ENCODE measurements around the gene TMEM184A.

The TMEM184A gene

GRCh38 chr7:1555046-1555812 is 776 bp downstream of the TMEM184A start:
- H3K36me3 ChIP-seq (ENCODE audit: insufficient read depth, low read depth, low read length), result no peaks in the 10 kb centered on the region
- no peaks in the 10 kb centered on the region for H3K9me3 ChIP-seq (ENCODE audit: insufficient read depth, low read depth, low read length)
- no peaks in the 10 kb centered on the region for H3K27me3 ChIP-seq (ENCODE audit: insufficient read depth, low read length)
- no peak overlapping the region for H3K9ac ChIP-seq (ENCODE audit: low read depth, low read length)
- no peak overlapping the region for H3K4me3 ChIP-seq (ENCODE audit: low read length)
- 0 out of 2 replicates have a peak, but pooled peaks cover 5% of the 10 kb centered on the region for H3K4me1 ChIP-seq (ENCODE audit: insufficient read depth, low read length)
- no peak overlapping the region for H3K27ac ChIP-seq (ENCODE audit: low read length)

DNA sequence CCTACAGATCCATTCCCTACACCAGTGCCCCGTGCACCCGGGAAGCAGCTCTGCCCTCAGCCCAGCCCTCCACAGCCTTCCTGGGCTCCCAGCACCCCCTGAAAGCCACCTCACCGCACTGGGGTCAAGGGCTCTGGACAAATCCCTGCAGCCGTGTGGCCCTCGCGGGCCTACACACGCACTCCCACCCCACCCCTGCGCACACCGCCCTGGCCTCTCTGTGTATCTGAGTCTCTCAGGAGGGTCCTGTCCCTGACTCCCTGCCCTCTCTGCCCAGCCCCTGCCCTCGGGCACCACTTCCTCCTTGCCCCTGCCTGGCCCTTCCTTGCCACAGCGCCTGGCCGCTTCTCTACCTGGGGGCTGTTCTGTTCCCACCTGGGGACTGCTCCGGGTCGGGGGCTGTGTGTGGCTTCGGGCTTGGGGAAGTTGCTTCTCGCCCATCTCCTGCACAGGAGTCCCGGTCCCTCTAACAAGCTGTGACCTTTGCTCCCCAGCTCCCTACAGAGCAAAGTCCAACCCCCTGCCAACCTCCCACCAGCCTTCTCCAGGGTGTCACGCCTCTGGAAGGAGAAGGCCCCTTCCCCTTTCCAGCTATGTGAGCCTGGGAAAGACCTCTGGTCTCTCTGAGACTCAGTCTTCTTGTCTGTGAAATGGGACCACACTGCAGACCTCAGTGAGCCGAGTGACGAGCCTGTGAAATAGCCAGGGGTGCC is 1.5 kb downstream of the TMEM184A start:
- 0 out of 2 replicates have a peak, but pooled peaks cover 5% of the 10 kb centered on the region for H3K4me1 ChIP-seq (ENCODE audit: insufficient read depth, low read length)
- H3K27ac ChIP-seq (ENCODE audit: low read length), result no peak overlapping the region
- H3K4me3 ChIP-seq (ENCODE audit: low read length), result no peak overlapping the region
- H3K27me3 ChIP-seq (ENCODE audit: insufficient read depth, low read length), result no peaks in the 10 kb centered on the region
- no peaks in the 10 kb centered on the region for H3K9me3 ChIP-seq (ENCODE audit: insufficient read depth, low read depth, low read length)
- H3K36me3 ChIP-seq (ENCODE audit: insufficient read depth, low read depth, low read length), result no peaks in the 10 kb centered on the region
- H3K9ac ChIP-seq (ENCODE audit: low read depth, low read length), result no peak overlapping the region

DNA sequence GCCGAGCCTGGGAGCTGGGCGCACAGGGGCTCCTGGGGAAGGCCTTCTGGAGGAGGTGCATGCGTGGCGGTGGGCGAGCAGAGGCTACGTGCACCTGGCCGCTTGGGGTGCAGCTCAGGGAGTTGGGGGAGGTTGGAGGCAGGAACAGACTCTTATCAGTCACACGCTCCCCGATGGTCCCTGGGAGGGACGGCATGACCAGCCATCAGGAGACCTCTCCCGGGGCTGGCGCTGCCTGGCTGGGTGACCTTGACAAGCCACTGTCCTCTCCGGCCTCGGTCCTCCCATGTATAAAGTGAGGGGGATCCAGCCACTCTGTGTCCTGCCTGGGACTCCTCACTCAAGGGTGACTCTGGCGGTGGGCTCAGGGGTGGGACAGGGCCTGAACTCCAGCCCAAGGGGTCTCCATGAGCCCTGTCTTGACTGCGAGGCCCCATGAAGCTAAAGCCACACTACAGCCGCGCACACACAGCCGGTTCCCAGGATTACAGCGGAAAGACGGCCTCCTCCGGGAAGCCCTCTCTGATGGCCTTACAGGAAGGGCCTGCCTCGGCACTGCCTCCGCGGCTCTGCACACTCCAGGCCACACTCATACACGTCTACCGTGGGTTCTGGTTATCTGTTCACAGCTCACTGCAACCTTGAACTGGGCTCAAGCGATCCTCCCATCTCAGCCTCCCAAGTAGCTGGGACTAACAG is 2.3 kb downstream of the TMEM184A start:
- Histone ChIP-seq H3K36me3 (ENCODE audit: insufficient read depth, low read depth, low read length) (no peaks in the 10 kb centered on the region), H3K4me1 (ENCODE audit: insufficient read depth, low read length) (0 out of 2 replicates have a peak, but pooled peaks cover 5% of the 10 kb centered on the region), H3K4me3 (ENCODE audit: low read length) (no peak overlapping the region), H3K27me3 (ENCODE audit: insufficient read depth, low read length) (no peaks in the 10 kb centered on the region), H3K27ac (ENCODE audit: low read length) (no peak overlapping the region), H3K9ac (ENCODE audit: low read depth, low read length) (no peak overlapping the region), H3K9me3 (ENCODE audit: insufficient read depth, low read depth, low read length) (no peaks in the 10 kb centered on the region)

GRCh38 chr7:1552200-1552599 is 3.8 kb downstream of the TMEM184A start:
- no peaks in the 10 kb centered on the region for H3K36me3 ChIP-seq (ENCODE audit: insufficient read depth, low read depth, low read length)
- no peak overlapping the region for H3K27ac ChIP-seq (ENCODE audit: low read length)

DNA sequence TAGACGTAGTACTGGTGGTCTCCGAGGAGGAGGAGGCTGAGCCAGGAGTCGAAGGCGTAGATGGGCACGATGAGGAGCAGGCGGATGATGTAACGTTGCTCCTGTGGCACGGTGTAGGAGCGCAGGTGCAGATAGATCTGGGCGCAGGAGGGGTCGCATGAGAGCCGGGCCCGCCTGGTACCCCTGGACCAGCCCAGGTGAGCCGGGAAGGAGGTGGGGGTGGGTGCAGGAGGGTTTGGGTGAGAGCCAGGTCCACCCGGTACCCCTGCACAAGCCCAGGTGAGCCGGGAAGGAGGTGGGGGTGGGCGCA is 5.2 kb downstream of the TMEM184A start:
- Histone ChIP-seq H3K27ac (ENCODE audit: low read length) (no peak overlapping the region), H3K4me1 (ENCODE audit: insufficient read depth, low read length) (0 out of 2 replicates have a peak, but pooled peaks cover 4% of the 10 kb centered on the region)

More at GRCh38 chr7:1552200-1552599, 3.8 kb downstream of the TMEM184A start:
- H3K4me1 ChIP-seq (ENCODE audit: insufficient read depth, low read length), result 0 out of 2 replicates have a peak, but pooled peaks cover 5% of the 10 kb centered on the region
- H3K9ac ChIP-seq (ENCODE audit: low read depth, low read length), result no peak overlapping the region
- H3K27me3 ChIP-seq (ENCODE audit: insufficient read depth, low read length), result no peaks in the 10 kb centered on the region
- no peak overlapping the region for H3K4me3 ChIP-seq (ENCODE audit: low read length)
- no peaks in the 10 kb centered on the region for H3K9me3 ChIP-seq (ENCODE audit: insufficient read depth, low read depth, low read length)

GRCh38 chr7:1550005-1550845 is 5.8 kb downstream of the TMEM184A start:
- H3K4me3 ChIP-seq (ENCODE audit: low read length), result no peak overlapping the region
- H3K9ac ChIP-seq (ENCODE audit: low read depth, low read length), result no peak overlapping the region
- no peaks in the 10 kb centered on the region for H3K9me3 ChIP-seq (ENCODE audit: insufficient read depth, low read depth, low read length)
- no peaks in the 10 kb centered on the region for H3K27me3 ChIP-seq (ENCODE audit: insufficient read depth, low read length)
- no peaks in the 10 kb centered on the region for H3K4me1 ChIP-seq (ENCODE audit: insufficient read depth, low read length)
- no peaks in the 10 kb centered on the region for H3K36me3 ChIP-seq (ENCODE audit: insufficient read depth, low read depth, low read length)
- H3K27ac ChIP-seq (ENCODE audit: low read length), result no peak overlapping the region

More for the DNA sequence above, 5.2 kb downstream of the TMEM184A start:
- Histone ChIP-seq H3K27me3 (ENCODE audit: insufficient read depth, low read length) (no peaks in the 10 kb centered on the region), H3K4me3 (ENCODE audit: low read length) (no peak overlapping the region), H3K9me3 (ENCODE audit: insufficient read depth, low read depth, low read length) (no peaks in the 10 kb centered on the region), H3K9ac (ENCODE audit: low read depth, low read length) (no peak overlapping the region), H3K36me3 (ENCODE audit: insufficient read depth, low read depth, low read length) (no peaks in the 10 kb centered on the region)

DNA sequence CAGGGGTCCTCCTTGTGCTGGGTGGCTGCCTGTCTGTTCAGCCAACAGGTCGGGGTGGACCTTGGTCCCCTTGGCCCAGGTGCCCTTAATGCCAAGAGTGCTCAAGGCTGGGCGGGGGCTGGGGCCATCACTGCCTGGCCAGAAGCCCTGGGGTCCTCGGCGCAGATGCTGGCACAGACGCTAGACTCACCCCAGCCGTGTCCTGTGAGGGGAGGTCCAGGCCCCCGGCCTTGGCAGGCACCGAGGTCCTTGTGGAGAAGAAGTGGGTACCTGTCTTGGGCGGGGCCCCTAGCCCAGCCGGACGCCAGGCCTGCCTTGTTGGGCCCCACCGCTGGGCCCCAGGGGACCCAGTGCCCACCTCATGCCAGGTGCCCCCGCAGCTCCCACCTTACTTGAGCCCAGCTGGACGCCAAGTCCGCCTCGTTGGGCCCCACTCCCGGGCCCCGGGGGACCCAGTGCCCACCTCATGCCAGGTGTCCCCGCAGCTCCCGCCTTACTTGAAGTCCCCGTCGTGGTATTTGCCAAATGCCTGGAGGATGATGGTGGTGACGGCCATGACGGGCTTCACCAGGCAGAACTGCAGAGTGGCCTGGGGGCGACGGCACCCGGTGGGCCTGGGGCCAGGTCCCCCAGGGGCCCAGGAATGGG is 6.5 kb downstream of the TMEM184A start:
- Histone ChIP-seq H3K4me1 (ENCODE audit: insufficient read depth, low read length) (no peaks in the 10 kb centered on the region), H3K36me3 (ENCODE audit: insufficient read depth, low read depth, low read length) (no peaks in the 10 kb centered on the region), H3K9me3 (ENCODE audit: insufficient read depth, low read depth, low read length) (no peaks in the 10 kb centered on the region), H3K9ac (ENCODE audit: low read depth, low read length) (no peak overlapping the region), H3K27ac (ENCODE audit: low read length) (no peak overlapping the region), H3K4me3 (ENCODE audit: low read length) (no peak overlapping the region), H3K27me3 (ENCODE audit: insufficient read depth, low read length) (no peaks in the 10 kb centered on the region)

DNA sequence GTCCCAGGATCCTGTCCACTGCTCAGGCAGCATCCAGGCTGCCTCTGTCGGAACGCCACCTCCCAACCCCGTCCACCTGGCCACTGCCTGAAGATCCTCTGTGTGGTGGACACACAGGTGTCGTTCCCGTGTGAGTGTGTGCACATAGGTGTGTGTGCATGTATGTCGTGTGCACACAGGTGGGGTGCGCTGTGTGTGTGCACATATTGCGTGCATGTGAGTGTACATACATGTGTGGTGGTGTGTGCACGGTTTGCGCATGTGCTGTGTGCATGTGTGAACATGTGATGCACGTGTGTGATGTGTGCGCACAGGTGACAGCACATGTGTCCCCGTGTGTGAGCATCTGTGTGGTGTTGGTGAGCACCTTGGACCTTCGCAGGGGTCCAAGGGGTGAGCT is 7.1 kb downstream of the TMEM184A start:
- Histone ChIP-seq H3K4me1 (ENCODE audit: insufficient read depth, low read length) (no peaks in the 10 kb centered on the region), H3K27me3 (ENCODE audit: insufficient read depth, low read length) (no peaks in the 10 kb centered on the region), H3K36me3 (ENCODE audit: insufficient read depth, low read depth, low read length) (no peaks in the 10 kb centered on the region), H3K9ac (ENCODE audit: low read depth, low read length) (no peak overlapping the region), H3K9me3 (ENCODE audit: insufficient read depth, low read depth, low read length) (no peaks in the 10 kb centered on the region), H3K27ac (ENCODE audit: low read length) (no peak overlapping the region), H3K4me3 (ENCODE audit: low read length) (no peak overlapping the region)

DNA sequence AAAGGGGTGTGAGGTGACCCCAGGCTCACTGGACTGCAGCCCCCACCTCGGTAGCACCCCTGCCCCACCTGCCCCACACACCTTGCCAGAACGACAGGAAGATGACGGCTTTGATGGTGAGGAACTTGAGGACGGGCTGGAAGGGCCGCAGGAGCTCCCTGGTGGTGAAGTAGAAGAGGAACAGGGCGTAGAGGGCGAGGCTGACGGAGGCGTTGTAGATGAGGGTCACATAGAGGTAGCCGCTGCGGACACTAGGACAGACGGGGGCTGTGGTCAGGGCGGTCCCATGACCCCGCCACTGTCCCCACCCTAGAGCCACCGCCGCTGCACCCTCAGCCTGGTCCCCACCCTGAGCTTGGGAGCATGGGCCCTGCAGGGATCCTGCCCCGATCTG is 7.6 kb downstream of the TMEM184A start:
- H3K27ac ChIP-seq (ENCODE audit: low read length), result no peak overlapping the region

DNA sequence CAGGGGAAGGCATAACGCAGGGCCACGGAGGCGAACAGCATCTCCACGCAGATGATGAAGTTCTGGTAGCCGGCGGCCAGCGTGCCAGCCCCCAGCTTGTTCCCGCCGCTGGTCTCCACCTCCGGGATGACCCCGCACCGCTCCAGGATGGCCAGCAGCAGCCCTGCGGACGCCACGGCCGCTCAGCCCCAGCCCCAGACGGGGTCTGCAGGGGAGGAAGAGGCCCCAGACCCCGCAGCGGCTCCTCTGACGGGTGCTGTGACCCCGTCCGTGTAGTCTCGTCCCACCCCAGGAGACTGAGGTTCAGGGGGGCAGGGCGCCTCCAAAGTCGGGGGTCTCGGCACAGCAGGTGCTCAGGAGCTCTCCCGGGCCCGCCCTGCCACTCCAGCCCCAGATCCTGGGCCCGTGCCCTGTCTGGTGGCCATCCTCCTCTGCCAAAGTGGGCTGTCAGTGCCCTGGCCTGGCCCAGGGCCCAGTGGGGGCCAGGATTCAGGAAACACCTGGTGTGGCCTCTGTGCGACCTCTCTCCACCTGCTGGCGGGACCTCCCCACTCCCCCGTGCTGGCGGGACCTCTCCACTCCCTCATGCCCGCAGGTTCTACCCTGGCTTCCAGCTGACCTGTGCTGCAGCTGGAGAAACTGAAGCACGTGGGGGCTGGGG is 8.1 kb downstream of the TMEM184A start:
- Histone ChIP-seq H3K4me3 (ENCODE audit: low read length) (no peak overlapping the region), H3K4me1 (ENCODE audit: insufficient read depth, low read length) (no peaks in the 10 kb centered on the region), H3K9me3 (ENCODE audit: insufficient read depth, low read depth, low read length) (no peaks in the 10 kb centered on the region), H3K27me3 (ENCODE audit: insufficient read depth, low read length) (no peaks in the 10 kb centered on the region), H3K27ac (ENCODE audit: low read length) (no peak overlapping the region), H3K36me3 (ENCODE audit: insufficient read depth, low read depth, low read length) (no peaks in the 10 kb centered on the region), H3K9ac (ENCODE audit: low read depth, low read length) (no peak overlapping the region)

More for the DNA sequence above, 7.6 kb downstream of the TMEM184A start:
- Histone ChIP-seq H3K4me3 (ENCODE audit: low read length) (no peak overlapping the region), H3K9me3 (ENCODE audit: insufficient read depth, low read depth, low read length) (no peaks in the 10 kb centered on the region), H3K9ac (ENCODE audit: low read depth, low read length) (no peak overlapping the region), H3K36me3 (ENCODE audit: insufficient read depth, low read depth, low read length) (no peaks in the 10 kb centered on the region), H3K27me3 (ENCODE audit: insufficient read depth, low read length) (no peaks in the 10 kb centered on the region), H3K4me1 (ENCODE audit: insufficient read depth, low read length) (no peaks in the 10 kb centered on the region)
